CD8-positive, alpha-beta memory T cell (primary cell): ENCODE results near the gene GMDS. TPM values are rescaled to one million over a fixed set of nuclear protein-coding genes. Genes with fewer than 3 reads are reported as not detected.
A peak's percentile ranks its signal among the peaks of the same experiment; 100 is the strongest.

Experiments
- CTCF ChIA-PET: fragments of 350-600 bp; sonication (Branson Sonifier 250); formaldehyde crosslinking; loops from one replicate; lab custom pipeline; 2021; ENCODE audit warnings: antibody characterized with exemption; lab: Charles Lee
- POLR2A ChIA-PET: fragments of 350-600 bp; sonication (Branson Sonifier 250); formaldehyde crosslinking; loops from one replicate; lab custom pipeline; 2021; ENCODE audit warnings: antibody characterized with exemption; lab: Charles Lee
- DNase-seq, 5 donors: peaks; one replicate each; pipeline versions ENCODE4 v3.0.0 to v3.0.0-alpha.2; 2020 to 2022; ENCODE audit warnings: mixed read lengths in 1 of 5
- H3K27ac ChIP-seq: one replicate; pipeline ENCODE4 v1.7.0; 2013; ENCODE audit warnings: low read depth, mild to moderate bottlenecking, low read length, moderate library complexity
- H3K27me3 ChIP-seq: 2 replicates; pipeline ENCODE4 v1.7.0; 2013; ENCODE audit warnings: low read length, mild to moderate bottlenecking; ENCODE audit not compliant: insufficient read depth, poor library complexity, severe bottlenecking
- H3K36me3 ChIP-seq: 2 replicates; pipeline ENCODE4 v1.7.0; 2013; ENCODE audit warnings: mild to moderate bottlenecking, low read length, moderate library complexity; ENCODE audit not compliant: insufficient read depth
- H3K4me1 ChIP-seq: 2 replicates; pipeline ENCODE4 v1.7.0; 2013; ENCODE audit warnings: mild to moderate bottlenecking, low read length, moderate library complexity; ENCODE audit not compliant: insufficient read depth
- H3K4me3 ChIP-seq: 2 replicates; pipeline ENCODE4 v1.7.0; 2013; ENCODE audit warnings: mild to moderate bottlenecking, low read length
- H3K9me3 ChIP-seq: 2 replicates; pipeline ENCODE4 v1.7.0; 2013; ENCODE audit warnings: mild to moderate bottlenecking, low read length
- H3K27ac Mint-ChIP-seq, 8 donors: one replicate each; pipeline ENCODE4 v1.8.0; 2020 to 2021; ENCODE audit warnings: mixed read lengths in 8 of 8, mild to moderate bottlenecking in 6 of 8, inconsistent platforms in 3 of 8, moderate library complexity in 3 of 8
- H3K27me3 Mint-ChIP-seq, 2 donors: one replicate each; pipeline ENCODE4 v1.8.0; 2020 to 2021; ENCODE audit warnings: mixed read lengths in 2 of 2, mild to moderate bottlenecking in 1 of 2, moderate library complexity in 1 of 2
- H3K36me3 Mint-ChIP-seq, 3 donors: one replicate each; pipeline ENCODE4 v1.8.0; 2020 to 2021; ENCODE audit warnings: mixed read lengths in 3 of 3, inconsistent platforms in 1 of 3, mild to moderate bottlenecking in 1 of 3
- H3K4me1 Mint-ChIP-seq, 3 donors: one replicate each; pipeline ENCODE4 v1.8.0; 2020 to 2021; ENCODE audit warnings: mixed read lengths in 3 of 3, inconsistent platforms in 1 of 3, mild to moderate bottlenecking in 1 of 3
- H3K4me3 Mint-ChIP-seq, 7 donors: one replicate each; pipeline ENCODE4 v1.8.0; 2020 to 2021; ENCODE audit warnings: mixed read lengths in 7 of 7, mild to moderate bottlenecking in 6 of 7, moderate library complexity in 4 of 7, inconsistent platforms in 2 of 7
- H3K9me3 Mint-ChIP-seq, 5 donors: one replicate each; pipeline ENCODE4 v1.8.0; 2020 to 2022; ENCODE audit warnings: mixed read lengths in 5 of 5, mild to moderate bottlenecking in 3 of 5, moderate library complexity in 2 of 5, inconsistent platforms in 1 of 5
- polyA plus RNA-seq: library from polyadenylated mRNA; unstranded; fragments of 300-500 nt; fragmentation: Illumina TruSeq; gene quantifications from one replicate; pipeline ENCODE4 v1.2.3, GENCODE V29; 2021
- total RNA-seq, 2 experiments: library from RNA; stranded (reverse); gene quantifications; one replicate each; pipeline ENCODE4 v1.2.3, GENCODE V29; 2021

GMDS gene
- total RNA-seq, result 10 to 100 TPM; 28.6 to 33.4 TPM
- polyA plus RNA-seq, result 16.4 TPM

- peak within 1 kb of the TSS; percentile 90 to 99 (median 98) for H3K27ac Mint-ChIP-seq
Measured at GRCh38 chr6:2245103-2245876, at the start of gene GMDS. GMDS (minus strand) TSS chr6:2245605.

GRCh38 chr6:2285510-2285909 is 40.1 kb upstream of the GMDS start:
- Histone ChIP-seq H3K9me3 (no peaks in the 10 kb centered on the region), H3K27me3 (no peaks in the 10 kb centered on the region), H3K36me3 (no peaks in the 10 kb centered on the region), H3K27ac (no peak overlapping the region), H3K4me3 (no peak overlapping the region), H3K4me1 (no peaks in the 10 kb centered on the region)
- Mint-ChIP-seq H3K4me1 (no peaks in the 10 kb centered on the region), H3K4me3 (no peak overlapping the region), H3K27me3 (no peaks in the 10 kb centered on the region), H3K27ac (no peak overlapping the region), H3K9me3 (peaks cover 42 to 82% (median 62%) of the 10 kb centered on the region in 5 donors), H3K36me3 (peaks cover 24 to 67% (median 31%) of the 10 kb centered on the region in 3 donors)
- no peak for DNase-seq
- CTCF ChIA-PET, result no interaction called here
- POLR2A ChIA-PET, result no interaction called here

More at GRCh38 chr6:2245103-2245876, at the start of gene GMDS:
- no peaks in the 10 kb centered on the region for H3K27me3 ChIP-seq
- peak within 1 kb of the TSS; percentile 93 for H3K27ac ChIP-seq
- H3K4me1 Mint-ChIP-seq, result peaks cover 43 to 73% (median 66%) of the 10 kb centered on the region in 3 donors
- peak within 1 kb of the TSS; percentile 87 to 99 (median 95) for H3K4me3 Mint-ChIP-seq
- ChIA-PET POLR2A (no interaction called here), CTCF (no interaction called here)
- peaks cover 0 to 25% (median 9%) of the 10 kb centered on the region in 3 donors for H3K36me3 Mint-ChIP-seq
- H3K9me3 ChIP-seq, result no peaks in the 10 kb centered on the region
- H3K36me3 ChIP-seq, result no peaks in the 10 kb centered on the region
- H3K9me3 Mint-ChIP-seq, result no peaks in the 10 kb centered on the region
- DNase-seq, result peak; percentile 78 to 85 (median 80)
- peaks cover 0 to 3% of the 10 kb centered on the region in 2 donors for H3K27me3 Mint-ChIP-seq
- peak within 1 kb of the TSS; percentile 96 for H3K4me3 ChIP-seq
- peaks cover 23% of the 10 kb centered on the region for H3K4me1 ChIP-seq

GRCh38 chr6:2275892-2276242 is 30.5 kb upstream of the GMDS start:
- H3K9me3 Mint-ChIP-seq, result peaks cover 17 to 52% (median 24%) of the 10 kb centered on the region in 5 donors

DNA sequence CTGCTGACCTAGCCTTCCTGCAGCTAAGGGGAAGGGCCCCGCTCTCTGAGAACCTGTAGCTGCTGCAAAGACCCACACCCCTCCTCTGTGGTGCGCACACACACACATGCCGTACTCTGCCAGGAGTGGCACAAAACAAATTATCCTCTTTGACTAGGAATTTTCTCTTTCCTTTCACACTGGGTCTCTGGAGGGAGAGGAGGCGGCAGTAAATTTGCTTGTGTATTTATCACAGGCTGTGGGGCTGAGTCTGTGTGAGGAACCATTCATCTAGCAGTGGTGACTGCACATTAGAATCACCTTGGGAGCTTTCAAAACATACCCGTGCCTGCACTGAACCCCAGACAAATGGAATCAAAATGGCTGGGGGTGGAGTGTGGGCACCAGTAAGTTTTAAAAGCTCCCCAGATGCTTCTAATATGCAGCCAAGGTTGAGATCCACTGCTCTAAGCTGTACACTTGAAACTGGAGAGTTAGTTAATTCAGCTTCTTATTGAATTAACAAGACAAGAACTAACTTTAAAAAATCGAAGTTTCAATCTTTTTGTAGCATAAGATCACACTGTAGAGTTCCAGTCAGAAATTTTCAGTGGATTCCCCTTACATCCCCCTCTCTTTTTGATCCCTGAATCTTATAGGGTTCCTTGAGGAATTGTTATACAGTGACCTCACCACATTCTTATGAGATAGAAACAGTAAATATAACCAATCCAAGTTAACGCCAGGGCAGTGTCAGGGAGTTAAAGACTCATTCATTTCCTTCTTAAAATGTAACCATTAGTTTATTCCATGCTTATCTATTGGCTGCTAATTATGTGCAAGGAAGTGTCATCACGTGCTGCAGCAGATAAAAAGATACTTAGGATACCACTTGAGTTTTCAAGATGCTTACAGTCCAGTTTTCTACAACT is 29.8 kb upstream of the GMDS start:
- no peaks in the 10 kb centered on the region for H3K36me3 ChIP-seq
- no peak overlapping the region for H3K27ac ChIP-seq
- Mint-ChIP-seq H3K9me3 (peaks cover 13 to 47% (median 19%) of the 10 kb centered on the region in 5 donors), H3K36me3 (peaks cover 42 to 77% (median 63%) of the 10 kb centered on the region in 3 donors), H3K27me3 (no peaks in the 10 kb centered on the region), H3K27ac (no peak overlapping the region), H3K4me1 (no peaks in the 10 kb centered on the region), H3K4me3 (peak overlapping the region in 1 of 7 donors; percentile 15)
- H3K4me3 ChIP-seq, result no peak overlapping the region
- CTCF ChIA-PET, result no interaction called here
- no peaks in the 10 kb centered on the region for H3K27me3 ChIP-seq
- POLR2A ChIA-PET, result no interaction called here
- no peaks in the 10 kb centered on the region for H3K4me1 ChIP-seq
- H3K9me3 ChIP-seq, result no peaks in the 10 kb centered on the region
- no peak for DNase-seq

More at GRCh38 chr6:2275892-2276242, 30.5 kb upstream of the GMDS start:
- no peak overlapping the region for H3K4me3 ChIP-seq
- peaks cover 41 to 77% (median 61%) of the 10 kb centered on the region in 3 donors for H3K36me3 Mint-ChIP-seq
- H3K27ac ChIP-seq, result no peak overlapping the region
- H3K27me3 ChIP-seq, result no peaks in the 10 kb centered on the region
- no peaks in the 10 kb centered on the region for H3K4me1 Mint-ChIP-seq
- H3K4me3 Mint-ChIP-seq, result no peak overlapping the region
- POLR2A ChIA-PET, result no interaction called here
- H3K4me1 ChIP-seq, result no peaks in the 10 kb centered on the region
- no peaks in the 10 kb centered on the region for H3K36me3 ChIP-seq
- CTCF ChIA-PET, result no interaction called here
- H3K9me3 ChIP-seq, result no peaks in the 10 kb centered on the region
- no peaks in the 10 kb centered on the region for H3K27me3 Mint-ChIP-seq
- H3K27ac Mint-ChIP-seq, result no peak overlapping the region
- DNase-seq, result no peak

GRCh38 chr6:2272696-2273095 is 27.3 kb upstream of the GMDS start:
- Mint-ChIP-seq H3K4me1 (peaks cover 0 to 3% (median 0%) of the 10 kb centered on the region in 3 donors), H3K27ac (peak overlapping the region in 1 of 8 donors; percentile 53), H3K4me3 (no peak overlapping the region), H3K27me3 (no peaks in the 10 kb centered on the region), H3K9me3 (peaks cover 0 to 25% (median 0%) of the 10 kb centered on the region in 5 donors), H3K36me3 (peaks cover 38 to 66% (median 66%) of the 10 kb centered on the region in 3 donors)
- Histone ChIP-seq H3K27ac (no peak overlapping the region), H3K4me3 (no peak overlapping the region), H3K27me3 (no peaks in the 10 kb centered on the region), H3K36me3 (no peaks in the 10 kb centered on the region), H3K9me3 (no peaks in the 10 kb centered on the region), H3K4me1 (no peaks in the 10 kb centered on the region)
- DNase-seq, result no peak
- ChIA-PET POLR2A (no interaction called here), CTCF (no interaction called here)

- peaks cover 0 to 3% (median 0%) of the 10 kb centered on the region in 3 donors for H3K4me1 Mint-ChIP-seq
- DNase-seq, result no peak
- H3K4me3 Mint-ChIP-seq, result no peak overlapping the region
- ChIA-PET CTCF (no interaction called here), POLR2A (no interaction called here)
- no peaks in the 10 kb centered on the region for H3K27me3 Mint-ChIP-seq
- no peaks in the 10 kb centered on the region for H3K9me3 ChIP-seq
- peaks cover 0 to 18% (median 0%) of the 10 kb centered on the region in 5 donors for H3K9me3 Mint-ChIP-seq
- H3K36me3 Mint-ChIP-seq, result peaks cover 35 to 74% (median 64%) of the 10 kb centered on the region in 3 donors
- H3K27me3 ChIP-seq, result no peaks in the 10 kb centered on the region
- H3K27ac Mint-ChIP-seq, result no peak overlapping the region
- H3K27ac ChIP-seq, result no peak overlapping the region
- H3K4me1 ChIP-seq, result no peaks in the 10 kb centered on the region
- peaks cover 4% of the 10 kb centered on the region for H3K36me3 ChIP-seq
- H3K4me3 ChIP-seq, result no peak overlapping the region
Measured at GRCh38 chr6:2270054-2270453, 24.6 kb upstream of the GMDS start.

- Mint-ChIP-seq H3K4me3 (no peak overlapping the region), H3K36me3 (peaks cover 30 to 64% (median 55%) of the 10 kb centered on the region in 3 donors), H3K9me3 (peaks cover 0 to 1% (median 0%) of the 10 kb centered on the region in 5 donors), H3K27me3 (no peaks in the 10 kb centered on the region), H3K27ac (no peak overlapping the region), H3K4me1 (peaks cover 0 to 3% (median 0%) of the 10 kb centered on the region in 3 donors)
- H3K27ac ChIP-seq, result no peak overlapping the region
- POLR2A ChIA-PET, result no interaction called here
- H3K4me1 ChIP-seq, result no peaks in the 10 kb centered on the region
- peaks cover 4% of the 10 kb centered on the region for H3K36me3 ChIP-seq
- DNase-seq, result no peak
- H3K27me3 ChIP-seq, result no peaks in the 10 kb centered on the region
- CTCF ChIA-PET, result interaction anchor here (0.8 kb wide), 1 partner anchor 670 kb away, joined by 3 read pairs; no protein-coding TSS in a partner anchor
- no peak overlapping the region for H3K4me3 ChIP-seq
- no peaks in the 10 kb centered on the region for H3K9me3 ChIP-seq
Measured at GRCh38 chr6:2266841-2267240, 21.4 kb upstream of the GMDS start.
